Panc1 (cell line): ENCODE data around the gene DNAJC10. TPM values are rescaled to one million over a fixed set of nuclear protein-coding genes. Genes with fewer than 3 reads are reported as not detected.

Experiments
- ATAC-seq: fragments of 200-7000 bp; cut with Tn5 transposase; 2 replicates; pipeline ENCODE4 v1.9.1; 2020; ENCODE audit warnings: mild to moderate bottlenecking, moderate library complexity
- BruUV-seq: library from RNA; stranded (reverse); fragments of 400-500 nt; replicated peaks from 2 replicates; lab custom pipeline; 2021; lab: Mats Ljungman, UMichigan
- CTCF ChIA-PET: fragments of 300-600 bp; sonication (Branson Sonifier 250); formaldehyde crosslinking; loops from one replicate; lab custom pipeline; 2022; ENCODE audit warnings: antibody characterized with exemption; lab: Charles Lee
- POLR2A ChIA-PET: fragments of 300-600 bp; sonication (Branson Sonifier 250); formaldehyde crosslinking; loops from one replicate; lab custom pipeline; 2022; ENCODE audit warnings: antibody characterized with exemption; lab: Charles Lee
- DNase-seq: peaks from one replicate; pipeline ENCODE4 v3.0.0-alpha.2; 2010; ENCODE audit warnings: low read depth, low spot score
- H3K27ac ChIP-seq: 2 replicates; pipeline ENCODE4 v1.5.1; 2011; ENCODE audit warnings: mild to moderate bottlenecking, low read length, inconsistent platforms
- H3K27me3 ChIP-seq: fragments of 200-500 bp; sonication (Bioruptor generic); 2 replicates; pipeline ENCODE4 v1.6.0; 2014; ENCODE audit warnings: low read length, inconsistent platforms; ENCODE audit not compliant: control insufficient read depth, insufficient read depth
- H3K36me3 ChIP-seq: fragments of 200-500 bp; sonication (Bioruptor generic); 2 replicates; pipeline ENCODE4 v1.5.1; 2014; ENCODE audit warnings: inconsistent platforms, mild to moderate bottlenecking, low read length, moderate library complexity; ENCODE audit not compliant: control insufficient read depth, insufficient read depth
- H3K4me1 ChIP-seq: 2 replicates; pipeline ENCODE4 v1.5.1; 2011; ENCODE audit warnings: inconsistent platforms, mild to moderate bottlenecking, low read length, moderate library complexity; ENCODE audit not compliant: control insufficient read depth, insufficient read depth
- H3K4me3 ChIP-seq, 2 experiments: 2 replicates each; pipeline ENCODE4 v1.5.1; 2011 to 2012; ENCODE audit warnings: low read depth in 2 of 2, low read length in 2 of 2, mild to moderate bottlenecking in 2 of 2, inconsistent platforms in 1 of 2, moderate library complexity in 1 of 2
- H3K9me3 ChIP-seq: fragments of 200-500 bp; sonication (Bioruptor generic); 2 replicates; pipeline ENCODE4 v1.5.1; 2014; ENCODE audit warnings: low read depth, mild to moderate bottlenecking, inconsistent platforms, low read length, moderate library complexity; ENCODE audit not compliant: control insufficient read depth, insufficient read depth
- POLR2AphosphoS5 ChIP-seq: IDR thresholded peaks from 2 replicates; pipeline ENCODE4 v1.6.1; 2012; ENCODE audit warnings: mild to moderate bottlenecking, low read depth, low read length, moderate library complexity
- REST ChIP-seq, 2 experiments: IDR thresholded peaks; 2 replicates each; pipeline ENCODE4 v1.6.1; 2011 to 2012; ENCODE audit warnings: low read depth in 2 of 2, control low read depth in 1 of 2, low read length in 1 of 2, mild to moderate bottlenecking in 1 of 2, moderate library complexity in 1 of 2; ENCODE audit not compliant: insufficient read depth in 1 of 2
- SIN3A ChIP-seq: IDR thresholded peaks from 2 replicates; pipeline ENCODE4 v1.6.1; 2012; ENCODE audit warnings: low read depth, mild to moderate bottlenecking, low read length, moderate library complexity, borderline replicate concordance; ENCODE audit not compliant: insufficient read depth
- TCF7L2 ChIP-seq: IDR thresholded peaks from 2 replicates; pipeline ENCODE4 v1.6.1; 2011; ENCODE audit warnings: mild to moderate bottlenecking, low read depth, low read length, inconsistent platforms
- in situ Hi-C: cut with HindIII; loops from 2 replicates; pipeline ENCODE4 v1.10.0; 2016; ENCODE audit warnings: low sequenced_read_pairs, low pct_unique_long_range_greater_than_20kb
- intact Hi-C: fragments of 100-400 bp; cut with micrococcal nuclease; formaldehyde crosslinking; loops from one replicate; pipeline ENCODE4 v1.10.0; 2022; ENCODE audit not compliant: unreplicated experiment
- total RNA-seq: library from RNA; stranded (reverse); gene quantifications from one replicate; pipeline ENCODE4 v1.2.1, GENCODE V29; 2021; ENCODE audit not compliant: unreplicated experiment
- TF ChIP-seq, protein P1 (sequence below): fragments of 450-650 bp; IDR thresholded peaks from 2 replicates; pipeline ENCODE4 v1.5.1; 2017; ENCODE audit warnings: mild to moderate bottlenecking

DNAJC10 gene
- total RNA-seq, 1 experiment from 2014 or later = 122 TPM

DNA sequence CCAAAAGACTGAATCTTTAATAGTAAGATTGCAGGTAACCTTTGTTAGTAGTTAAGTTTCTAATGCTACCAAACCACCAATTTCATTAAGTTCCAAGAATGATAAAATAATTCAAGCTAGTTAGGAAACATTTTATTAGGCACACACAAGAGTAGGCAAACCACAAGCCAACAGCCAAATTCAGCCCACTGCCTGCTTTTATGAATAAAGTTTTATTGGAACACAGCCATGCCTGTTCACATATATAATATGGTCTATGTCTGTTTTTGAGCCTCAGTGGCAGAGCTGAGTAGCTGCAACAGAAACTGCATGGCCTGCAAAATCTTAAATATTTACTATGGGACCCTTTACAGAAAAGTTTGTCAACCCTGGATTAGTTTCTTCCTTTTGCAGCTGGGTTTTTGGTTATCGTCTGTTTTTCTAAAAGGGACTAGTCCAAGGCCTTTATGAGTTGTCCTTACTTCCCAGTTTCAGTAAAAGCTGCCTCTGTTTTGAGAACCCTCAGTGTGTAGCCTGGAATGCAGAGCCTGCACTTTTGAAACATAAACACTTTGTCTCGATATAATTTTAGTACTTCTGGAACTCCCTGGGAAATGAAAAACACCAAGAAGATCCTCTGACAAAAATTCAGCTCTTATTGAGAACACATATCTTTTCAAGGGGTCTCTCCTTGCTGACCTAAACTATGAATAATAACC lies 111.3 kb downstream of the DNAJC10 start:
- Histone ChIP-seq H3K27me3 (peaks cover 4% of the 10 kb centered on the region), H3K9me3 (no peaks in the 10 kb centered on the region), H3K36me3 (no peaks in the 10 kb centered on the region), H3K4me1 (no peaks in the 10 kb centered on the region), H3K27ac (no peak overlapping the region), H3K4me3 (no peak overlapping the region)
- TF ChIP-seq, protein P1, sequence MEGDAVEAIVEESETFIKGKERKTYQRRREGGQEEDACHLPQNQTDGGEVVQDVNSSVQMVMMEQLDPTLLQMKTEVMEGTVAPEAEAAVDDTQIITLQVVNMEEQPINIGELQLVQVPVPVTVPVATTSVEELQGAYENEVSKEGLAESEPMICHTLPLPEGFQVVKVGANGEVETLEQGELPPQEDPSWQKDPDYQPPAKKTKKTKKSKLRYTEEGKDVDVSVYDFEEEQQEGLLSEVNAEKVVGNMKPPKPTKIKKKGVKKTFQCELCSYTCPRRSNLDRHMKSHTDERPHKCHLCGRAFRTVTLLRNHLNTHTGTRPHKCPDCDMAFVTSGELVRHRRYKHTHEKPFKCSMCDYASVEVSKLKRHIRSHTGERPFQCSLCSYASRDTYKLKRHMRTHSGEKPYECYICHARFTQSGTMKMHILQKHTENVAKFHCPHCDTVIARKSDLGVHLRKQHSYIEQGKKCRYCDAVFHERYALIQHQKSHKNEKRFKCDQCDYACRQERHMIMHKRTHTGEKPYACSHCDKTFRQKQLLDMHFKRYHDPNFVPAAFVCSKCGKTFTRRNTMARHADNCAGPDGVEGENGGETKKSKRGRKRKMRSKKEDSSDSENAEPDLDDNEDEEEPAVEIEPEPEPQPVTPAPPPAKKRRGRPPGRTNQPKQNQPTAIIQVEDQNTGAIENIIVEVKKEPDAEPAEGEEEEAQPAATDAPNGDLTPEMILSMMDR = no peak
- intact Hi-C loops = no loop called here
- ChIA-PET CTCF (no interaction called here), POLR2A (no interaction called here)
- in situ Hi-C loops = no loop called here
- no TSS peak for BruUV-seq
- DNase-seq (no peak), ATAC-seq (no peak)

DNA sequence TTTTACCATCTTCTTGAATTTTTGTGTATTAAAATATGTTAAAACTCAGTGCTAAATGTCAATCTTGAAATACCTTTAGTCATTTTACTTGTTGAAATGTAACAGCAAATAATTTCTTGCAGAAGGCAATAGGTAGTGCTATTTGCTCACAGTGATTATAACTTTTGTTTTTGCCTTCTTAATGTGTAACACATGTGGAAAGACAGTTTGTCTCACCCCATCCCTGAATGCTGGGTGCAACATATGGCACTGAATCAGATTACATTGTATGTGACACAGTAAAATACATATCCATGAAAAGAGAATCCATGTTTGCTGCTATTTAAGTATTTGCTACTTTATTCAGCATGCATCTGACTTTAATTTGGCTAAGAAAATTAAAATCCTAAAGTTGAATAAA lies 115.0 kb downstream of the DNAJC10 start:
- Histone ChIP-seq H3K4me1 (no peaks in the 10 kb centered on the region), H3K36me3 (no peaks in the 10 kb centered on the region), H3K27ac (no peak overlapping the region), H3K9me3 (no peaks in the 10 kb centered on the region), H3K27me3 (peaks cover 13% of the 10 kb centered on the region; the same call in 1 of the 2 replicates), H3K4me3 (no peak overlapping the region)
- DNase-seq = no peak
- ChIA-PET POLR2A (no interaction called here), CTCF (no interaction called here)
- intact Hi-C loops (no loop called here), in situ Hi-C loops (no loop called here)
- no TSS peak for BruUV-seq
- ATAC-seq = no peak
- TF ChIP-seq SIN3A (no peak), POLR2AphosphoS5 (no peak), TCF7L2 (no peak), REST (IDR thresholded peaks at IDR 0.05; ENCODE audit: insufficient read depth in 1 of 2, low read depth in 2 of 2, low read length in 1 of 2) (no peak)
- TF ChIP-seq, protein P1 = no peak
